ENCODE results near the gene RNASE12.
"Not testable (repeated sequence)": the region's sequence is repeated elsewhere in the genome, so short reads cannot be mapped to it uniquely, and the experiment has no call there.

The RNASE12 gene

GRCh38 chr14:20578325-20578724, 12.9 kb downstream of the RNASE12 start:
- DNase-seq: no peak

DNA sequence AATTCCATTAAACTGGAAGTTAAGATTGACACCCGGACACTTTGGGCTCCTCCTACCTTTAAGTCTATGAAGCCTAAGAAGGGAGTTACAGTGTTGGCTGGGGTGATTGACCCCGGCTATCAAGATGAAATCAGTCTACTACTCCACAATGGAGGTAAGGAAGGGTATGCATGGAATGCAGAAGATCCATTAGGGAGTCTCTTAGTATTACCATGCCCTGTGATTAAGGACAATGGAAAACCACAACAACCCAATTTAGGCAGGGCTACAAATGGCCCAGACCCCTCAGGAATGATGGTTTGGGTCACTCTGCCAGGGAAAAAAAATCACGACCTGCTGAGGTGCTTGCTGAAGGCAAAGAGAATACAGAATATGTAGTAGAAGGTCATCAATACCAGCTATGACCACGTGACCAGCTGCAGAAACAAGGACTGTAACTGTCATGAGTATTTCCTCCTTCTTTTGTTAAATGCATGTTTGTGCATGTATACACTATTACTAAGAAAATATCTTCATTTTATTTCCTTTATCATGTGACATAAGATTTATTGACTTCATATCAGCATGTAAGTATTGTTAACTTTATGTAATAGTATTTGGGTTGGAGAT, 18.7 kb downstream of the RNASE12 start:
- not testable (repeated sequence) for DNase-seq

- DNase-seq: not testable (repeated sequence)
Observed at GRCh38 chr14:20570720-20571119, 20.5 kb downstream of the RNASE12 start.

GRCh38 chr14:20569865-20570264, 21.3 kb downstream of the RNASE12 start:
- DNase-seq: not testable (repeated sequence)

GRCh38 chr14:20569066-20569465, 22.1 kb downstream of the RNASE12 start:
- DNase-seq: no peak

DNA sequence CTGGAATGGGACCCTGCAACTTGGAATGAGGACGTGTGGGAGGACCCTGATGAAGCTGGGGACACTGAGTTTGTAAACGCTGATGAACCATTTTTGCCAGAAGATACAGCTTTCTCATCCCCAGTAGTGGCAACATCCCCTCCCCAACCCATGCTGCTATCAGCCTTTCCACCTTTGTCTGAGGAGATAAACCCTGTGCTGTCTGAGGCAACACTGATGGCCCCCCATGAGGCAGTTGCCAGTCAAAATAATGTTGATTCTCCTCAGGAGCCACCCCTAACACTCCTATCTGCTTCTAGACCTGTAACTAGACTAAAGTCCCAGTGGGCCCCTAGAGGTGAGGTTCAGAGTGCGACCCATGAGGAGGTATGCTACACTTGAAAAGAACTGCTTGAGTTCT, 22.8 kb downstream of the RNASE12 start:
- DNase-seq: no peak

DNA sequence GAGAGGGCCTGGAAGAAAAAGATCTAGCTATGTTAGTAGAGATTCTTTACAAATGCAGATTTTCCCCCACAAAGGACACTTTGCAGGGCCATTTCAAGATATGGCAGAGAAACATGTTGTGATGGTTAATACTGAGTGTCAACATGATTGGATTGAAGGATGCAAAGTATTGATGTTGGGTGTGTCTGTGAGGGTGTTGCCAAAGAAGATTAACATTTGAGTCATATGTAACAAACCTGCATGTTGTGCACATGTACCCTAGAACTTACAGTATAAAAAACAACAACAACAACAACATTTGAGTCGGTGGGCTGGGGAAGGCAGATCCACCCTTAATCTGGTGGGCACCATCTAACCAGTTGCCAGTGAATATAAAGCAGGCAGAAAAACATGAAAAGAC, 24.0 kb downstream of the RNASE12 start:
- DNase-seq: not testable (repeated sequence)

DNA sequence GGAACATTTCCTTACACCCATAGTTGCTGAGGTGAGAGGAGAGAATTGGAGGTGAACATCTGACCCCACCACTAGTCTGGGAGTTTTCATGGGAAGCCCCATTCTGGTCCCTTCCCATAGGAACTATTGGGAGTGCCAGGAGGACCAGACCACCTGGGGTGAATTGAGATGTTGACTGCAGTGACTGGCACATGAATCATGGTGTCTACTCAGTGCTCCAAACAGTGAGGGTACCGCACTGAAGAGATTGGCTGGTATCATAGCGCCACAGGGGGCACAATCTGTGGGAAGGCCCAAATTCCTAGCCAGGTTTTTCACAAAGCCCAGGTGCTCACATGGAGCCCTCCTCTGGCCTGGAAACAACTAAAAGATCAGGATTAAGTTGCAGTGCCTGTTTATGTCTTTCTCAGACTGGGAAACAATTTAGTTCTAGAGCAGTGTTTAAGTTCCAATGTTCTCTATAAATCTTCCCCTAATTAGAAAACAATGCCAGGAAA, 26.6 kb downstream of the RNASE12 start:
- no peak for DNase-seq

DNA sequence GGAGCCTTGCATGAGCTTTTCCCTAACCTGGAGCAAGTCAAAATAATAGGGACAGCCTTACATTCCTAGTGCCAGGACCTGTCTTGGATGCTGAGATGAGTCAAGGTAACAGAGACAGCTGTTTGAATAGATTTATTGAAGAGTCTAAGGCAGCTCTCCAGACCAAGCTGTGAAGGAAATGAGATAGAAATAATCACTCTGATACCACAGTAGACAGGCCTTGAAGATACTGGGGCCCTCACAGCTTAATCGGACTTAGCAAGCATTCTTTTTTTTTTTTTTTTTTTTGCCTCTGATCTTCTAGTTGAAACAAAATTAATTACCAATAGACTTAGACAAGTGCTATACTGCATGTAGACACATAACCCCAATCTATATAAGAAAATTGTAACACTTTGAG, 27.2 kb downstream of the RNASE12 start:
- DNase-seq: no peak

GRCh38 chr14:20560961-20561360, 30.2 kb downstream of the RNASE12 start, which contains the start of gene RNASE9:
TSS of gene RNASE9 (minus strand) at chr14:20561047.
- DNase-seq: no peak

DNA sequence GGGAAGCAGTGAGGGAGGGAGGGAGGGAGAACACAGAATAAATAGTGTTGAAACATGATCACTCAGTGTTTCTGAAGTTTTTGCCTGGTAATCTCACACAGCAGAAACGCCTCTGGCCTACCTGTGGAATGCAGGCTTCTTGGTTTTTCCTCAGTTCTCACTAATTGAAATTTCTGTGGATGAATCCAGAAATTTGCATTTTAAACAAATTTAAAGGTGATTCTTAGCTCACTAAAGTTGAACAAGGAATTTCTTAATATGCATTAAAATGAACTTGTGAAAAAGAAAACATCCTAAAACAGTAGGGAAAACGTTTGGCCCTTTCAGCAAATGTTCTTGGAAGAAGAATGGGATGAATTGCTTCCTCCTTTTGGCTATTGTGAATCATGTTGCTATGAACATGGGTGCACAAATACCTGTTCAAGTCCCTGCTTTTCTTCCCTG, 31.7 kb downstream of the RNASE12 start:
- no peak for DNase-seq

DNA sequence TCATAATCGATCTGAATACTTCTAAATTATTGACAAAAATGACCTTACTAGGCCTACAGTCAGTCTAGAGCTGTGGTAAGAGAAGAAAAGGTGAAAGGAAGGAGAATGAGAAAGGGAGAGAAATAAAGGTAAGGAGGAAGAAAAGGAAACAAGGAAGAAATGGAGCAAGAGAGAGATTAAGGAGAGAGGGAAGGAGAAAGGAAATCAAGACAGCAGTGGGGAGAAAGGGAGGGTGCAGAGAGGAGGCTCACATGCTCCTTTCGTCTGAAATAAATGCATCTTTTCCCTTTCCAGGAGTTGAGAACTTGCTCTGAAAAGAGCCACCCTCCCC, 34.0 kb downstream of the RNASE12 start:
- DNase-seq: no peak

GRCh38 chr14:20556500-20557211, 34.5 kb downstream of the RNASE12 start:
- DNase-seq: no peak

DNA sequence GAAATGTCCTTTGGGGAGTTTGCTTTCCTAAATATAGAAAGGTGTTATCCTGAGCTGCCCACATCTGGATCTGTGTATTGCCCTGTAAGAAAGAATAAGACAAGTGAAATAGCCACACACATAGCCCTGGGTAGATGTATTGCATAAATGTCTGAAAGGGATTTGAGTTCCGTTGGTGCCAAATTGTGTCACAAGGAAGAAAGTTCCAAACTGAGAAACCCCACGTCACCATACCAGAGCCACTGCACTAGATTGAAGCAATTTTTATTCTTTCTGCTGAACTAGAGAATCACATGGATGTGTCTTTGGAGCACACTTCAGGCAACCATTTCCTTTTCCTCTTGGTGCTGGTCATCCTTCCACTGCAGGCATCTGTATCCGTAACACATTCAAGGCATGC, 35.3 kb downstream of the RNASE12 start:
- no peak for DNase-seq

GRCh38 chr14:20553024-20553423, 38.2 kb downstream of the RNASE12 start:
- DNase-seq: no peak

- no peak for DNase-seq
Observed at GRCh38 chr14:20551606-20552005, 39.6 kb downstream of the RNASE12 start.

DNA sequence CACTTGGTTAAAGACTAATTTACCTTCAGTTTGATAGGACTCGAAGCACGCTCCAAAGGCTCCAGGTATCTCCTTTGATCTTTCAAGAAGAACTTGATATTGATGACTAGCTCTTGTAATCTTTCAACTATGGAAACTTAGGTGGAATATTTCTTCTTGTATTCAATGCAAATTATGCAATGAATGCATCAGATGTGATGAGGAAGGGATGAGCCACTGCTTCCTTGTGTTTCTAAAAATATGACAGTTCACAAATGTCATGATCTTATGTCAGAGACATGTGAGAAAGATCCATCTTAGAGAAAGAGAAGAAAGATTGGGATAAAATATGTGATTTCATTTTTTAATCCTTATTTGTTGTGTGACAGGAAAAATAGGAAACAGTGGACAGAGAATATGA, 40.2 kb downstream of the RNASE12 start:
- DNase-seq: no peak

DNA sequence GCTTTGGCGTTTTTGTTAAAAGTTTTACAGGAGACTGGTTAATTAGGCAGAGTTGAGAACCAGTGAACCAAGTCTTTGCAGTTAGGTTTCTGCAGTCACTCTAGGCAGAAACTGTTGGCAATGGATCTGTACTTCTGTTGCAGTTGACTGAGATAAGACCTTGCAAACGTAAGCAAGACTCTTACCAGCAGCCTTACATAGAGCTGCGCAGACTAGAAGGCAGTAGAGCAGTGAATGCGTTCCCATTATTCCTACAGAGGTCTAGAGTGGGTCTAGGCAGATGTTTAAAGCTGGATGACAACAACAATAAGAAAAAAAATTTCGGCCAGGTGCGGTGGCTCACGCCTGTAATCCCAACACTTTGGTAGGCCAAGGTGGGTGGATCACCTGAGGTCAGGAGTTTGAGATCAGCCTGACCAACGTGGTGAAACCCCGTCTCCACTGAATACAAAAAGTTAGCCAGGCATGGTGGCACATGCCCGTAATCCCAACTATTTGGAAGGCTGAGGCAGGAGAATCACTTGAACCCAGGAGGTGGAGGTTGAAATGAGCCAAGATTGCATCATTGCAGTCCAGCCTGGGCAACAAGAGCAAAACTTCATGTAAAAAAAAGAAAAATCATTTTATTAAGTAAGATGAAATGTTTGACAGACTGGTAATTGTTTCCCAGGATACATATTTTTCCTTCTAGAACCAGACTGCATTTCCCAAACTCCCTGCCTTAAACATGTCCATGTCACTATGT, 42.6 kb downstream of the RNASE12 start:
- DNase-seq: no peak

DNA sequence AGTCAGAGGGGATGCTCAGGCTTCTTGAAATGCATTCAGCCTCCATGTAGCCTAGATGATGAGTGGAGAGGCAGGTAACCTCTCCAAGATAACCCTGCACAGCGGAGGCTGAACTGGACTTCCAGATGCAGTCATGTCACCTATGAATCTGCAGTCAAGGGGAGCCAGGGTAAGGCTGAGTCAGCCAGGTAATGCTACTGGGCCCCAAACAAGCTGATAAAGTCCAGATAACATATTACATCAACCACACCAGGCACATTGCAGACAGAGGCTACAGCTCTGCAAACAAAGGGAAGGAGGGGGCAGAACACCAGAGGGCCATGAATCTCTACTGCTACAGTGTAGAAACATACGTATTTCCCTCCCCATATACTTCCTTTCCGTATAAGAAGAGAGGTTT, 44.3 kb downstream of the RNASE12 start:
- no peak for DNase-seq
